ENCODE results near the gene CATSPER2.
"Not testable (repeated sequence)": the region's sequence is repeated elsewhere in the genome, so short reads cannot be mapped to it uniquely, and the experiment has no call there.

The CATSPER2 gene

DNA sequence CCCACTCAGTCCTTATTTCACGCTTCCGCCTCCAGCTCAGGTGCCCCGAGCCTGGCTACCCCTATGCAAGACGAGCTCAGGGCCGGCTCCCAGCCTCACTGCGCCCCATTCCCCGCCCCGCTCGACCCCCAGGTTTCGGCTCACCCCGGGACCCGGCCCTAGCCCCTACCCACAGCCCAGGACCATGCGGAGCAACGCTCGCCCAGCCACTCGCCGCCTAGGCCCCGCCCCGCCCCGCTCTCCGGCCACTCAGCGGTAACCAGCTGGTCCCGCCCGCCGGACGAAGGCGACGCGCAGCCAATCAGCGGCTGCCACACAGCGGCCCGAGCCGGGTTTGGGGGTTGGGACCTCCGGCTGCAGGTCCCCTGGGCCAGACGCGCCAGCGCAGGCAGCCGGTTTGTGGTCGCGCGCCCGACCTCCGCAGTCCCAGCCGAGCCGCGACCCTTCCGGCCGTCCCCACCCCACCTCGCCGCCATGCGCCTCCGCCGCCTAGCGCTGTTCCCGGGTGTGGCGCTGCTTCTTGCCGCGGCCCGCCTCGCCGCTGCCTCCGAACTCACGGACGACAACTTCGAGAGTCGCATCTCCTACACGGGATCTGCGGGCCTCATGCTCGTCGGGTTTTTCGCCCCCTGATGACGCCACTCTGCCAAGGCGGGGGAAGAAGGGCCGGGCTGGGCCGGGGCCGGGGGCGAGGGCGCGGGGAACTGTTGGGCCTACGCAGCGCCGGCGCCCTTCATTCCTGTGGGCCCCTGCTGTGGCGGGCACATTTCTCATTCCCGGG, at the start of gene CATSPER2:
Gene CATSPER2, minus strand, starts transcription at position 196 of the 781 bp plus-strand sequence. CDS start 783 bp downstream, outside the sequence.
- no peak for DNase-seq (ENCODE audit: low spot score)

DNA sequence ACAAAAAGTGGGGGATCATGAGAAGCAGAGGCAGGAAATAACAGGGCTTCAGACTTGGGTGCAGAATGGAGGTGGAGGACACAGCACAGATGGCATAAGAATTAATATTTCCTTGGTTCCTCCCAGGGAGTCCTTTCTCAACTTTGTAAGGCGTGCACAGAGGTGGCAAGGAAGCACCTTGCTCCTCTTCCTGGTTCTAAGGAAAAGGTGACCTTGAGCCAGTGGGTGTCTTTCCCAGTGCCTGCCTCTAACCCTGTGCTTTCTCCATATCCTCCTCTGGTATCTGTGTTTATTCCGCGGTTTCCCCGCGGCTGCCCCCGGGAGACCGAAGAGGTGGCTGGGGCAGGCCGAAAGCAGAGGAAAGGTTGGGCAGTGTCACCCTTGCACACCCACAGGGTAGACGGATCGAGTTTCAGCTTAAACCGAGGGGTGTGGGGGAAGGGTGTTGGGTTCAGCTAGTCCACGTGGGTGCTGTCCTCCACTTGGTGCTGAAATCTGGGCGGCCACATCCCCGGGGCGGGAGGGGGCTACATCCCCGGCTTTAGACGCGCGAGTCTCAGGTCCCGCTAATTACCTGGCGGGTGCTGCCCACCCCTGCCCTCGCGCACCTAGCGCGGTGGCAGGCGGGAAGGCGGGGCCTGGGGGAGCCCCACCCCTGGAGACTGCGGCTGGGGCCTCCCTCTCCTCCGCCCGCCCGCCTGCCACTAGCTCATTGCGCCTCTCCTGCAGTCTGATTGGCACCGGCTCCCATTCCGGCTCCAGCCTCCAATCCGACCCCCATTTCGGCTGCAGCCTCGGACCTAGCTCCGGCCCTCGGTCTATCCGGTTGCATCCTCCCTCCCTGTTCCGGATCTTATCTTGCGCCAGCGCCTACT, 44.7 kb upstream of the CATSPER2 start, which contains the start of gene CKMT1A:
Gene CKMT1A, plus strand, starts transcription at position 712 of the 875 bp plus-strand sequence. CDS start 192 bp downstream, outside the sequence.
- not testable (repeated sequence) for DNase-seq (ENCODE audit: low spot score)

DNA sequence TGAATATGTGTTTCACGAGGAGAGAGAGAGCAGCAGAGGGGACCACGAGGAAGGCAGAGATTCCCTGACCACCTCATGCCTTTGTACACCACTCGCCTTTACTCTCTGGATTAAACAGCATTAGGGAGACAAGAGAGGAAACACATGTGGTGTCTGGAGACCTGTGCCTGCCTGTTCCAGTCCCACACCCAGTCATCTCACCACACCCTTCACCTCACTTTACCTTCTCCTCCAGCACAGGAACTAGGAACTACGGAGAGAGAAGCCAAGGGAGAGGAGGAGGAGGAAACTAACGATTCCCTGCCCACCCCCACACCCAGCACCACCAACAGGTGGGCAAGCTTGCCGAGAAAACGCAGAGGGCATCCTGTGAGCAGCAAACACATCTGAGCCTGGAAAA, 44.0 kb upstream of the CATSPER2 start:
- not testable (repeated sequence) for DNase-seq (ENCODE audit: low spot score)

- DNase-seq (ENCODE audit: low spot score): not testable (repeated sequence)
Observed at GRCh38 chr15:43689604-43690301, 41.1 kb upstream of the CATSPER2 start.

DNA sequence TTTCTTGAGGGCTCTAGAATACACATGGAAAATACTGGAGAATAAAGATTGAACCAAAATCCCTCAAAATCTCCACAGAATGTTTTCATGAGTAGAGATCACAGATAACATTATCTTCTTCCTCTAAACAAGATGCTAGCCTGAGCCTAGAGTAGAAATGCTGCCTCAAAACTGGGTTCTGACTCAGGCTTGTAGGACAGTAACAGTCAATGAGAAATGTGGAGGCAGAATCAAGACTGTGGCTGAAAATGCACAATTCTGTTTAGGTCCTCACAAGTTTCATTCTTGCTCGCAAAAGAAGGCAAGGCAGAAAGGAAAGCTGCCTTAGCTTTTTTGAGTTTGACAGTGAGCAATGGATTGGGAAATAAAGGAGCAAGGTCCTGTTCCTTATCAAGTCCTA, 25.5 kb upstream of the CATSPER2 start:
- not testable (repeated sequence) for DNase-seq (ENCODE audit: low spot score)

DNA sequence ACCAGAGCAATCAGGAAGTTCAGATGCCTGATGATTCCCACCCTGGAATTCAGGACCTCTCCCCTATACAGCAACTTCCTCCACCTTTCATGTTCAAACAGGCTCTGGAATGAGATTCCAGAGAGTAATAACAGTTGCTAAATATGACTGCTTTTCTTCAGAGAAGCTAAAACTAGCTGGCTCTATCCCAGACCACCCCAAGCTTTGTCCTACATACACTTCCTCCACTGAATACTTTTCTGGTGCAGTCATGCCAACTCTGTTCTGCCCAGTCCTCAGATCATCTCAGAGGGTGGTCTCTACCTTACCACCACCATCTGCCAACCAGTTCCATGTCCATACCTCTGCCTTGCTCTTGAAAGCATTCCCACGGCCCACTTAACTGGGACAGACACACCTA, 17.5 kb upstream of the CATSPER2 start:
- not testable (repeated sequence) for DNase-seq (ENCODE audit: low spot score)

- not testable (repeated sequence) for DNase-seq (ENCODE audit: low spot score)
Observed at GRCh38 chr15:43663333-43663732, 14.7 kb upstream of the CATSPER2 start.

DNA sequence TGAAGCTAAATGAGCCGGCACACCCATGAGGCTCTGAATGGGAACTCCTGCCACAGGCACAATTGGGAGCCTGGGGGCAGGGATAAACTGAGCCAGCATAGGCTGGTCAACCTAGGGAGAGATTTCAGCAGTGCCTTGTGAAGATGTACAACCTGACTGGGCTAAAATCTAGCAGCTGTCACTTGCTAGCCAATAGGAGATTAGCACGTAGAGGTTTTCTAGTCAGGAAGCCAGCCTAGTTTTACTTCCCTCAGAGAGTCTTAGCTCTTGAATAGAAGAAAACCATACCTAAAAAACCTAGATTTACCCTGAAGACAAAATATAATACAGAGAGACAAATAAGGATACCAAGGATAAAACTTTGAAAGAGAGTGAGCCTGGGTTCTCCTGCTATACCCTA, 13.6 kb upstream of the CATSPER2 start:
- not testable (repeated sequence) for DNase-seq (ENCODE audit: low spot score)

DNA sequence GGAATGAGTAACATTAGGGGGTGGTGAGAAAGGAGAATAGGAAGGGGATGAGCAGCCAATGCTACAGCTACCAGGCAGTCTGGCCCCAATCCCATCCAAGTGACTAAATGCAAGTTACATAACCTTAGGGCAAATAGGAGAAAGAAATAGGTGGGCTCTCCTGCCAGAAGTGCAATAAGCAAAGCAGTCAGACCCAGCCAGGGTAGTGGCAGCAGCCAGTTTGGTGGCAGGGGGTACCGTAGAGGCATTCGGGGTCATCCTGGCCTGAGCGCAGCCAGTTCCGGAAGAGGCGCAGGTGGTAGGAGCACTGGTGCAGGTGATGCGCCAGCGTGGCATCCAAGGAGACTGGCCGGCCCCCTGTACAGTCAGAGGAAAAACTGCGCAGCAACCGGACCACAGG, 11.1 kb upstream of the CATSPER2 start:
- DNase-seq (ENCODE audit: low spot score): not testable (repeated sequence)

DNA sequence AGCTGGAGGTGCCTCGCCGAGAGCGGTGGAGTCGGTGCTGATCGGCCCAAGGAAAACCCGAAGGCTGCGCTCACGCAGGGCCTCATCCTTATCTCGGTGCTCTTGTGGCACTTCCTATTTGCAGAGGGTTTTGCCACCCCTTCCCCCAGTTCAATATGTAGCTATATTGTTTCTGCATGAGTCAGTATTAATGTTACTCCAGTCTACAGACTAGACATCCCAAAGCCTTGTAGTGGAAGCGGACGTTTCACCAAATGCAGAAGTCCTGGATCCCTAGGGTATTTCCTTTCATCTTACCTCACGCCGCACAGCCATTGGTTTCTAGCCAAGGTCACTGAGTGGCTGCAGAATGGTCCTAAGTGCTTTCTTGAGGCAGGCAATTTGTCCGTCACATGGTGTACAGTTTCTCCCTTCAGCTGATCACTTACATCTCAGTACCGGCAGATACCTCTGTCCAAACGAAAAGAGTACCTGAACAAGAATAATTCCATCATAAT, 834 bp upstream of the CATSPER2 start:
- not testable (repeated sequence) for DNase-seq (ENCODE audit: low spot score)

DNA sequence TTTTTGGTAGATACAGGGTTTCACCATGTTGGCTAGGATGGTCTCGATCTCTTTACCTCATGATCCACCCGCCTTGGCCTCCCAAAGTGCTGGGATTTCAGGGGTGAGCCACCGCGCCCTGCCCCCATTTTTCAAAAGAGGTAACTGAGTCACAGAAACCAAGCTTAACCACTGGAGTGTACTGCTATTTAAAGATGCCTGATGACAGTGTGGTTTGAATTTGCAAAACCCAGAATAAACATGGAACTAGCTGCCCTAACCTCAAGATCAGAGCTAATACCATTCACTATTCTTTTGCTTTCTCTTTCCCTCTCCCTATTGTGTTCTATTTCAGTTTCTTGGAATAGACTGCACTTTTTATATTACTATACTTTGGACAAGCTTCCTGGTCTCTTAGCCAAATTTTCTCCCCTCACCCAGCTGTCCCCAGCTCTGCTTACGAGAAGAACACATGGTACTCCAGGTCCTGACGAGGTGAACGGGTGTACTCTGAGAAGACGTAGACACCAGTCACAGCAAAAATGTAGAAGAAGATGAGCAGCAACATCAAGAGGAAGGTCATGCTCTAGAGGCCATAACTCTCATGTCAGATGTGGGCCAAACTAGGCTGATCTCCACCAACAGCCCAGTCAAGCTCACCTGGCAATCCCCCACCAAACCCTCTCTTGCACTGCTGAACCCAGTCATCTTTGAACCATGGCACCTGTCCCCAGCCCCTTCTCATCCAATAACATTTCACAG, 10.0 kb downstream of the CATSPER2 start:
- DNase-seq (ENCODE audit: low spot score): not testable (repeated sequence)

DNA sequence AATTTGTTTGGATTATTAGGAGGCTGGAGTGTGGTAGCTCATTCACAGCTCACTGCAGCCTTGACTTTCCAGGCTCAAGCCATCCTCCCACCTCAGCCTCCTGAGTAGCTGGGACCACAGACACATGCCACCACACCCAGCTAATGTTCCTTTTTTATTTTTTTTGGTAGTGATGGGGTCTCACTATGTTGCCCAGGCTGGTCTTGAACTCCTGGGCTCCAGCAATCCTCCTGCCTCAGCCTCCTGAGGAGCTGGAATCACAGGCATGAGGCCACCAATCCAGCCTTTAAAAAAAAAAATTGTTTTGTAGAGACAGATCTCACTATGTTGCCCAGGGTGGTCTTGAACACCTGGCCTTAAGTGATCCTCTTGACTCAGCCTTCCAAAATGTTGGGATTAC, 21.7 kb downstream of the CATSPER2 start:
- DNase-seq (ENCODE audit: low spot score): not testable (repeated sequence)

DNA sequence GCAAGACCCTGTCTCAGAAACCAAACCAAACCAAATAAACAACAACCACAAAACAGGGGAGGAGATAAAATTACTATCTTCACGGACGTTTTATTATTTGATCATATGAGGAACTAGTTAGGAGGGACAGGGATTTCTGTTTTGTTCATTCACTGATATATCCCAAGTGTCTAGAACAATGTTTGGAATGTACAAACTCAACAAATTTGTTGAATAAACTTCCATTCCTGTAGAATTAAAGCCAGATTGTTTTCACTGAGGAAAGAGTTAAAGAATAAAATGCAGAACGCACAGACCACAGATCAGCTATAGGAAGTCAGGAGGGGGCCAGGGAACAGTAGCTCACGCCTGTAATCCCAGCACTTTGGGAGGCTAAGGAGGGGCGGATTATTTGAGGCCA, 23.5 kb downstream of the CATSPER2 start:
- no peak for DNase-seq (ENCODE audit: low spot score)

- not testable (repeated sequence) for DNase-seq (ENCODE audit: low spot score)
Observed at GRCh38 chr15:43622068-43622799, 26.4 kb downstream of the CATSPER2 start.

- DNase-seq (ENCODE audit: low spot score): not testable (repeated sequence)
Observed at GRCh38 chr15:43618700-43619099, 29.9 kb downstream of the CATSPER2 start, which contains the start of gene STRC. TSS of gene STRC (minus strand) at chr15:43618800. CDS start at chr15:43618722, 78 bp downstream.

DNA sequence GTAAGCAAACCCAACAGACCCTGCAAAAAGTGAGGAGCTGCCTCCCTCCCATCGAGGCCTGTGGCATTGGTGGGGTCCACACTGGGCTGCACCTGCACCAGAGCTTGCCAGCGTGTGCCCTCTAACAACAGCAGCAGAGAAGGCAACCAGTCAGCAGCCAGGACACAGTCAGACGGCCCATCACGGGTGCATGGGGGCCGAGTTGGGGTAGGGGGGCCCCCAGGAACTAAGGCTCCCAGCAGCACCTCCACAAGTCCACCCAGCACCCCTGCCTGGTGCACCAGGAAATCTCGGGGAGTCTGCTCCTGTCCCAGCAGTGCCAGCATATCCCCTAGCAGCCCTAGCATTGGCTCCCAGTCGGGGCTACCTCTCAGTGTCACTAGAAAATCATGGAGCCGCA, 30.9 kb downstream of the CATSPER2 start:
- not testable (repeated sequence) for DNase-seq (ENCODE audit: low spot score)

- not testable (repeated sequence) for DNase-seq (ENCODE audit: low spot score)
Observed at GRCh38 chr15:43602233-43602632, 46.4 kb downstream of the CATSPER2 start.

GRCh38 chr15:43600200-43600599, 48.4 kb downstream of the CATSPER2 start:
- not testable (repeated sequence) for DNase-seq (ENCODE audit: low spot score)

DNA sequence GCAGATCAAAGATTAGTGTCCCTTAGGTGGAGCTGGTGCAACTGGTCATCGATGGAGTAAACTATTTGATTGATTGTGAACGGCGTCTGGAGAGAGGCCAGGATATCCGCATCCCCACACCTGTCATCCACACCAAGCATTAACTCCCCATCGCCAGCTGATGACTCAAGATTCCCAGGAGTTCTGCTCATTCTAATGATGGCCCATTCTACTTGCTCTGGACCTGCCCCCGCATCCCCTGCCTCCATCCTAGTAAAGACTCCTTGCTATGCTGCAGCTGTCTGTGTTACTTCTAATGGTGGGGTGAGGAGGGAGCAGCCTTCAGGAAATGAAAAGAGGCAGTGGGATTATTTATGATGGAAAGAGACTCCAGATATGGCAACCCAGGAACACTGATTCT, 49.5 kb downstream of the CATSPER2 start:
- DNase-seq (ENCODE audit: low spot score): not testable (repeated sequence)
